Measurements from ENCODE around the gene UNC79. TPM values are rescaled to one million over a fixed set of nuclear protein-coding genes. Genes with fewer than 3 reads are reported as not detected.
A peak's percentile ranks its signal among the peaks of the same experiment; 100 is the strongest.

Gene UNC79
- total RNA-seq, 1 donor from 2014 or later = 0.18 TPM

DNA sequence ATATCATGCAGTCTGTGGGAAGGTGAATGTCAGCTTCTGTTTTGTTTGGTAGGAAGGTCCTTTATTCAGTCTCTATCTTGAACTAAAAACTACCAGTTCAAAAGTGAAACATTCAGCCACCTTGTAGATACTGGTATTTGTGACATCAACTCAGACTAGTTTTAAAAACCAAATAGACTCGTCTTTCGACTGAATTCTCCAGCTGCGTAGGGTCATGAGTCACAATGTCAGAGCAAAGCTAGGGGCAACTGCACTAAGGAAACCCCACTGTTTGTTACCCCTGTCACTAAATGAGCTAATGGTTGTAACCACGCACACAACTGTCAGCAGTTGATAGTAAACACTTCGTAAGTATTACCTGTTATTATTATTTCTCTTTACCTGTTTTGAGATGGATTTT is 212.9 kb downstream of the UNC79 start:
- TF ChIP-seq, protein P1, sequence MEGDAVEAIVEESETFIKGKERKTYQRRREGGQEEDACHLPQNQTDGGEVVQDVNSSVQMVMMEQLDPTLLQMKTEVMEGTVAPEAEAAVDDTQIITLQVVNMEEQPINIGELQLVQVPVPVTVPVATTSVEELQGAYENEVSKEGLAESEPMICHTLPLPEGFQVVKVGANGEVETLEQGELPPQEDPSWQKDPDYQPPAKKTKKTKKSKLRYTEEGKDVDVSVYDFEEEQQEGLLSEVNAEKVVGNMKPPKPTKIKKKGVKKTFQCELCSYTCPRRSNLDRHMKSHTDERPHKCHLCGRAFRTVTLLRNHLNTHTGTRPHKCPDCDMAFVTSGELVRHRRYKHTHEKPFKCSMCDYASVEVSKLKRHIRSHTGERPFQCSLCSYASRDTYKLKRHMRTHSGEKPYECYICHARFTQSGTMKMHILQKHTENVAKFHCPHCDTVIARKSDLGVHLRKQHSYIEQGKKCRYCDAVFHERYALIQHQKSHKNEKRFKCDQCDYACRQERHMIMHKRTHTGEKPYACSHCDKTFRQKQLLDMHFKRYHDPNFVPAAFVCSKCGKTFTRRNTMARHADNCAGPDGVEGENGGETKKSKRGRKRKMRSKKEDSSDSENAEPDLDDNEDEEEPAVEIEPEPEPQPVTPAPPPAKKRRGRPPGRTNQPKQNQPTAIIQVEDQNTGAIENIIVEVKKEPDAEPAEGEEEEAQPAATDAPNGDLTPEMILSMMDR (IDR thresholded peaks at IDR 0.05) = no peak
- no peak for DNase-seq
- no peaks in the 10 kb centered on the region for H3K36me3 ChIP-seq
- no peaks in the 10 kb centered on the region for H3K4me1 ChIP-seq
- no peaks in the 10 kb centered on the region for H3K9me3 ChIP-seq
- H3K27me3 ChIP-seq (ENCODE audit: low read depth) = no peaks in the 10 kb centered on the region
- no peak overlapping the region for H3K4me3 ChIP-seq
- no peak for ATAC-seq
- intact Hi-C loops (cut with DNase I) = no loop called here
- no peak overlapping the region for H3K27ac ChIP-seq

DNA sequence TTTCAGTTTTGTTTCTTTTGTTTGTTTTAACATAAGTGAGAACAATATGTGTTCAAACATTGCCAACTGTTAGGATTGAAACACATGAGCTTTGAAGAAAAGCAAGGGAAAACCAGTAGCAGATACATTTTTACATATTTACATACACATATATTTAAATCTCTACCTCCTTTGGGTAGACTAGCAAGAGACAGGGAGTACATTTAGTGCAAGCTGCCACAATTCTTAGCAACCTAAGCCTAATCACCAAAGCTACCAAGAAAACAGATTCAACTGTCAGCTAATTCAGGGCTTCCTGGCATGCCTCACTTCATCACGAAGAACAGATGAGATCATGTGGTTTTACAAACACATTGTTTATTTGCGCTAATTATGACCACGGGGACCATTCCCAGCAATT is 214.5 kb downstream of the UNC79 start:
- Histone ChIP-seq H3K4me1 (no peaks in the 10 kb centered on the region), H3K4me3 (no peak overlapping the region), H3K27ac (no peak overlapping the region), H3K36me3 (no peaks in the 10 kb centered on the region), H3K9me3 (no peaks in the 10 kb centered on the region), H3K27me3 (ENCODE audit: low read depth) (no peaks in the 10 kb centered on the region)
- no peak for DNase-seq
- TF ChIP-seq, protein P1 (IDR thresholded peaks at IDR 0.05) = no peak
- no peak for ATAC-seq
- intact Hi-C loops (cut with DNase I) = no loop called here

DNA sequence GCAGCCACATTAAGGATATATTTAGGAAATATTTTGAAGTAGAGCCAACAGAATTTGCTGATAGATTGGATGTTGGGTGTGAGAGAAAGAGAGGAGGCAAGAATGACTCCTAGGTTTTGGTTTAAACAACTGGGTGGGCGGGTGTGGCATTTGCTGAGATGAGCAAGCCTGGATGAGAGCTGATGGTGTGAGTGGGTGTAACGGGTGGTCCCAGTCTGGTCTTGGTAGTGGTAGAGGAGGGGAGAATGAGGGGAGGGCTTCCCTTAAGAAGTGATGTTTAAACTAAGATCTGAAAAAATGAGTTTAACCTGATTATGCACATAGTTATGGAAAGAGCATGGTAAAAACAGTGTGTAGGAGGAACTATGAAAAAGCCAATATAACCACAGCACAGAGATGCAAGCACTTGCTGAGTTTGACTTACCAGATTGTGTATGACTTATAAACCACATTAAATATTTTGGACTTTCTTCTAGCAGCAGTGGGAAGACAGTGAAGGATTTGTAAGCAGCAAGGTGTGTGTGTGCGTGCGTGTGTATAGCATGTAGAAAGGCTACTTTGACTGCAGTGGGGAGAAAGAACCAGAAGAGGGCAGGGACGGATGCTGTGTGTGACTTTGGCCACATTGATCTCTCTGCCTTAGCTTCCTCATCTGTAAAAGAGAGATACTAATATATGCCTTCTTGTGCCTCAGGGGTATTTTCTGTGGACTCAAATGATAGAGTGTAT is 217.9 kb downstream of the UNC79 start:
- Histone ChIP-seq H3K27me3 (ENCODE audit: low read depth) (no peaks in the 10 kb centered on the region), H3K9me3 (no peaks in the 10 kb centered on the region), H3K36me3 (no peaks in the 10 kb centered on the region), H3K4me1 (no peaks in the 10 kb centered on the region), H3K27ac (no peak overlapping the region), H3K4me3 (no peak overlapping the region)
- intact Hi-C loops (cut with DNase I) = no loop called here
- ATAC-seq (no peak), DNase-seq (no peak)
- TF ChIP-seq, protein P1 (IDR thresholded peaks at IDR 0.05) = no peak

DNA sequence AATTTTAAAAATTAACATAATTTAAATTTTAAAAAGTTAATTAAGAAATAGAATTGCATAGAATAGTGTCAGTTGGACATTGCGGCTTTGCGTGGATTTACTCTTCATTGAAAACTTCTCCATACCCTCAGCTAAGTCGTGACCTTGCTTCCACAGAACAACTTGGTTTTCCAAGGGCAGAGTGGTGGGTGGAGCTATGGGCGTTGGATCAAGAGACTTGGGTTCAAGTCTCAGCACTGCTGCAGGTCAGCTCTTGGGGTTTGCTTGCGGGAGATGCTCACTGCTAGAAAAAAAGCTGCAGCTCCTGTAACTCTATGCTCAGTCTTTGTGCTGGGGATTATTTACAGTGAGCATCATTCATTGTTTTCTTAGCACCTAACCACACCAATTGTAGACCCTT is 223.9 kb downstream of the UNC79 start:
- no peak overlapping the region for H3K27ac ChIP-seq
- no peak for ATAC-seq
- no peaks in the 10 kb centered on the region for H3K9me3 ChIP-seq
- no peak overlapping the region for H3K4me3 ChIP-seq
- no peak for DNase-seq
- H3K27me3 ChIP-seq (ENCODE audit: low read depth) = peaks cover 10% of the 10 kb centered on the region
- intact Hi-C loops (cut with DNase I) = no loop called here
- H3K4me1 ChIP-seq = no peaks in the 10 kb centered on the region
- TF ChIP-seq, protein P1 (IDR thresholded peaks at IDR 0.05) = no peak
- H3K36me3 ChIP-seq = no peaks in the 10 kb centered on the region

DNA sequence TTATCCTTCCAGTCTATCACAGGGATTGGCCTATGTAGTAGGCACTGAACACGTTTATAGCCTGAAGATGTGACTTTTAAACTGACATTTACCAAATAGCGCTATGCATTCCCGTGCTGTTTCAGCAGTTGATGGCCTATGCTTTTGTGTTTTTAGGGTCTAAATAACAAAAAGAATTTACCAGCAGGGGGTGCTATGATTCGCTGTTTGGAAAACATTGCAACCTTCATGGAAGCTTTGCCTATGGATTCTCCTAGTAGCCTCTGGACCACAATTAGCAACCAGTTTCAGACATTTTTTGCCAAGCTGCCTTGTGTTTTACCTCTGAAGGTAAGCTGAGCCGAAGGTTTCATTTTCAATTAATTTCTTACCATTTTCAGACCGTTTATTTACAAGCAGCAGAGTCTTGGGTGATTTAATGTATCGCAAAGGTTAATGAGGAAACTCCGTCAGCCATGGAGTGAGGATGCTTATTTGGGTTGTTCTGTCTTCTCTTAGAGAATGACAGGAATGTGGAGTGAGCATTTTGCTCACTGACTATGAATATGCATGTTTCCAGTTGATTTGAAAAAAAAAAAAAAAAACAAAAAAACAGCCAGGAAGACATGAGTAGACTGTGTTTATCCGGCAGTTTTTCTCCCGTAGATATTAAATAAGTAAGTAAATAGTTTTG is 224.5 kb downstream of the UNC79 start:
- intact Hi-C loops (cut with DNase I) = no loop called here
- TF ChIP-seq, protein P1 (IDR thresholded peaks at IDR 0.05) = peak; percentile 37
- no peaks in the 10 kb centered on the region for H3K4me1 ChIP-seq
- H3K27ac ChIP-seq = no peak overlapping the region
- no peak for DNase-seq
- H3K4me3 ChIP-seq = no peak overlapping the region
- no peaks in the 10 kb centered on the region for H3K36me3 ChIP-seq
- H3K27me3 ChIP-seq (ENCODE audit: low read depth) = peaks cover 10% of the 10 kb centered on the region
- no peak for ATAC-seq
- H3K9me3 ChIP-seq = no peaks in the 10 kb centered on the region

All from lower lobe of right lung (tissue), 2 donors.